Measurements from ENCODE around the gene CUBN.

The CUBN gene

DNA sequence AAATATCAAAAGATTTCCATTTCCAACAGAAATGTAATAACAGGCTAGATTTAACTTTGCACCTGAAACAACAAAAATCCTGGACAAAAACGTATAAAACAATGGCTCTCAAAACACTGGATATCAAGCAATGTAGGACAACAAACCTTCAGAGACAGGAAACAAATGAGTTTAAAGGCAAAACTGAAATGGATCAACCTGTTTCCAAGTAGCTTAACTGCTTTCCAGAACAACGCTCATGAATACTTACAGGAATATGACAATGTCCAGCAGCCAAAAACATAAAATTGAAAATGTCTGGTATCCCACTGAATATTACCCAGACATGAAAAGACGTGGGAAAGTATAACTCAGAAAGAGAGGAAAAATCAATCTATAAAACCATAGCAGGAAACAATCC lies 62.8 kb downstream of the CUBN start:
- no peak for DNase-seq

DNA sequence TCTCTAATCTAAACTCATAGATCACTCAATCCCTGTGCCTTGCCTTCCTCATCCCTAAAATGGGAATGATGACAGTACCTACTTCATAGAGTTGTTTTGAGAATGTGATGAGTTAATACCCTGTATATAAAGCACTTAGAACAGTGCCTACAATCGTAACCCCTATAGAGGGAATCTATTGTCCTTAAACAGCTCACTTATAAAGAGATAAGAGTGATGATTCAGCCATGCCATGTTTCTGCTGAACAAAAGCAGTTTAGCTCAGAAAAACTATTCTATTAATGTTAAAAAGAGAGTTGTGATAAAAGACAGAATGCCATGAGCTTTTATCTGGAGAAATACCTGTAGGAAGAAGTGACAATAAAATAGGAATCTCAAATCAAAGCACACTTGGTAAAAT lies 63.6 kb downstream of the CUBN start:
- no peak for DNase-seq

DNA sequence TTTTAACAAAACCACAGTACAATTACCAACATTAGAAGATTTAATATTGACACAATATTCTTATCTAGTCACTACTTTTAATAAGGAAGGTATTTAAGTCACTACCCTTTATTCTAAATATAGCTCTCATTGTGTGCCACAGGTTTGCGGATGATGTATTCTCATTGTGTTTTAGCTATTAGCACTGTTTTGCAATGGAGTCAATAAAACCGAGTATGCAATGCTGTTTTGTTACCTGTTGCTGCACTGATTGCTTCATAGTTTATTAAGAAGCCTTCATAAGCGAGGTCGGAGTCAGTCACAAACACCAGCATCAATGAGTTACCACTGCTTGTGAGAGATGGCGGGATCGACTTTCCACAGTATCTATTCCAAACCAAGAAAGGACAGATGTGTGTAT lies 64.3 kb downstream of the CUBN start:
- DNase-seq = no peak

DNA sequence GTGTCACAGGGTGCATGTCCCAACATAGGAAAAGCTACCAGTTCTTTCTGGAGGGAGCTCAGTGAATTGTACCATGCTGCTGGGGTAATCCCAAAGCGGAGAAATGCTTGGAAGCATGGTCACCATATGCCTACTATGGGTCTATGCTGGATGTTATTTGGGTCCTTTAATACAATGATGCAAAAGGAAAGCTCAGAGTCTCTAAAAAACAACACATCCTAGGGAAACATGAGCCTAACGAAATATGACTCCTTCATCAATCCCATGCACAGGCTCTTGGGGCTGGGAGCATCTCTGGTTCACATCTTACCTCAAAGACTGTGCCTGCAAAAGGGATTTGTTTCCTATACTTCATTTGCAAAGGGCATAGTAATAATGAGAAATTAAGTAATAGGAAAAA lies 65.2 kb downstream of the CUBN start:
- DNase-seq = no peak

DNA sequence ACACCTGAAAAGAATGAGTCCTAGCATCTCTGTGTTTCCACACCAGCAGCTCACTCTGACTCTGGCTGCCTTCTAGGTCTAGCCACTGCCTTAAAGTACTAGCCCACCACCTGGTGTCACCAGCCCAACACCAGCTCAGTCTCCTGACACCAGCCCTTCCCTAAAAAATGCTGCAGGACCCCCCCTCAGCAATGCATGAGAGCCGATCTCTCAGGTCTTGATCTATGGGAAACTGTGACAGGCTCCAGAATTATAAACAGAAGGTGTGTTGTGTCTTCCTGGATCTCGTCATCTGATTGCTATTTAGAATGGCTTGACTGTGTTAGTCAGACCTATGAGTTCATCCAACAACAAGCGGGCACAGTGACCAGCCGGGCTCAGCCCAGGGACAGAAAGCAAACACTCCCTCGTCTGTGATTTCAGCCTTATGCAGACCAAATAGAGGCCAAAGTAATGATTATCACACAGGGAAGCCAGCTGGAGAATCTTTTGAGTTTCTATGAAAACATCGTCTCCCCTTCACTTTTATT lies 66.6 kb downstream of the CUBN start:
- no peak for DNase-seq

DNA sequence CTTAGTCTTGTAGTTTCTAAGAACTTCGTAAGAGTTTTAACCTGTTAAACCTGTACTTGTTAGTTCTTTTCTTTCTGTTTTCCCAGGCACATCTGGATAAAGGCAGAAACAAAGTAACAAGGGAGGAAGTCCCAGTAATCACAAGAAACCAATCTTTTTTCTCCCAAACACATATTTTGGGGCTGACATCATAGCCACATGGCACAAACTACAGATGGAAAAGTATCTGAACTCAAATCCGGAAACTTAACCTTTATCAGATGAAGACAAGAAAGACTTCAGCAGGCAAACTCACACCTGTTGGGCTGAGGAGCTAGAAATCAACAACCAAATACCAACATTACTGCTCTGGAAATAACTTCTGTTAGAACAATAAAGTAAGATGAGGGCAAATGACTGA lies 67.1 kb downstream of the CUBN start:
- DNase-seq = no peak

DNA sequence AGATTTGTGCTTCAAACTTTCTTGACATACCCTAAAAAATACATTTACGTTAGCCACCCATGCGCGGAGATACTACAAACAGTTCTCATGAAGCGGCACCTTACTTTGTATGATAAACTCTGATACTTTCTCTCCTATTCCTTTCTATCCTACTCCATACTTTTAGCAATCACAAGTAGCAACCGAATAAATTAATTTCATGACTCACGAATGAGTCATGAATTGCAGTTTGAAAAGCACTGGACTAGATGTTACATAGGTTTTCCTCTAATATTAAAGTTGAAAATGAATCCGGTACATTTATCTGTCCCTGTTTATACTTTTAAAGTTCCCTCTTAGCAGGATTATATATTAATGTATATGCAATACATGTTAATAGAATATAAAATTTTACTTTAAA lies 67.6 kb downstream of the CUBN start:
- no peak for DNase-seq

DNA sequence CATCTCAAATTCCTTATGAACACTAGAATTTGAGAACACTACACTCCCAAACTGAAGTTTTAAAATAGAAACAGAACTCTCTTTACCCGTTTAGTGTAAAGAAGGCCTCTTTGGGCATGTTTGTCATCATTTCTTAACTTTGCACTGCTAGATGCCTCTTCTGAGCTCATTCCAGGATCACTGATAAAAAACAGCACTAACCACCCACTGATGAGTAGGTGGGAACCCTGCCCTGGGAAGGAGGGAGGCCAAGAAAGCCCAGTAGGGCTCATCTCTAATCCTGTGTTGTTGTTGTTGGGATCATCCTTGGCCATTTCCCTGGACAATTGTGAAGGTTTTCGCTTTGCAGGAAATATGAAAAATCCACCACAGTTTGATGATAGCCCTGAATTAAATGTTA lies 68.2 kb downstream of the CUBN start:
- no peak for DNase-seq

DNA sequence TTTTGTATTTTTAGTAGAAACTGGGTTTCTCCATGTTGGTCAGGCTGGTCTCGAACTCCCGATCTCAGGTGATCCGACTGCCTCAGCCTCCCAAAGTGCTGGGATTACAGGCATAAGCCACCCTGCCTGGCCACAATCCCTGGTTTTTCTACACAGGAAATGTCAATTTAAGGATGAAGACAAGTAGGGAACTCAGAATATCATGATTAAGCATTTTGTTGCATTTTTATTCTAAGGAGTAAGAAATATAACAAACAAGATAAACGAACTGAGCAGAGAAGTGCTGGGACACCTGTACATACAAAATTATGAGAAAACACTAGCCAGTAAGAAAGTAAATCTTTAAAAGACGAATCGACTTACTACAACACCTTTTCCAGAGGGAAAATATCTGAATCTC lies 69.3 kb downstream of the CUBN start:
- DNase-seq = no peak

DNA sequence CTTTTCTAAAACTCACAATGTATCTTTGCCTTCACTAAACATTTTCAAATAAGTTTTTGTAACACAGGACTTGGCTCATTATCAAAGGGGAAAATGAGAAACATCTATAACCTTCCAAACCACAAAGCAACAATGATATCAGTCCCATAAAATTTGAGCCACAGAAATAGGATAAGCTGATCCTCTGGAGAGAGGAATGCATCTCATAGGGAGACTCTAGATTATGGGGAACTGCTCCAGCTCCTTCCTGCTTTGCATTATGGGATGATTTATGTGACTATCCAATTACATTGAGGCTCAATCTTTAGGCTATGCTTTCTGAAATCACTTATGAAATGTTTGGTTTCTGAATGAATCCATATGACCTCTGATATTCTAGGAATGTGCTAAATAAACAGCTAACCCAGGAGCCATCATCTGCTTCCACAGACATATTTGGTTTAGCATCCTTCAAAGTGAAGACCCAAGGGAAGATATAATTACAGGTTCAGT lies 70.4 kb downstream of the CUBN start:
- no peak for DNase-seq

DNA sequence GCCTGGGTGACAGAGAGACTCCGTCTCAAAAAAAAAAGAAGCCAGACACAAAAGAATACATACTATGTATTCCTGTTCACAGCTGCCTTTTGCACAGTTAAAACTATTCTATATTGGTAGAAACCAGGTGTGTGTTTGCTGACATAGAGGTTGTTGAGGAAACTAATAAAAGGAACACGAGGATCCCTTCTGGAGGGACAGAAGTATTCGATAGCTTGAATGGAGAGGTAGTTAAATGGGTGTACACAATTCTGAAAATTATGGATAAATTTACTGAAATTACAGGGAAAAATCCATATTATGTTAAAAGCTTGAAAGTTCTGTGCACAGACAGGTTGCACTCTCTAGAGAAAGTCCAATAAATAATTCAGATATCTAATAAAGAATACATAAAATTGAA lies 71.5 kb downstream of the CUBN start:
- DNase-seq = no peak

DNA sequence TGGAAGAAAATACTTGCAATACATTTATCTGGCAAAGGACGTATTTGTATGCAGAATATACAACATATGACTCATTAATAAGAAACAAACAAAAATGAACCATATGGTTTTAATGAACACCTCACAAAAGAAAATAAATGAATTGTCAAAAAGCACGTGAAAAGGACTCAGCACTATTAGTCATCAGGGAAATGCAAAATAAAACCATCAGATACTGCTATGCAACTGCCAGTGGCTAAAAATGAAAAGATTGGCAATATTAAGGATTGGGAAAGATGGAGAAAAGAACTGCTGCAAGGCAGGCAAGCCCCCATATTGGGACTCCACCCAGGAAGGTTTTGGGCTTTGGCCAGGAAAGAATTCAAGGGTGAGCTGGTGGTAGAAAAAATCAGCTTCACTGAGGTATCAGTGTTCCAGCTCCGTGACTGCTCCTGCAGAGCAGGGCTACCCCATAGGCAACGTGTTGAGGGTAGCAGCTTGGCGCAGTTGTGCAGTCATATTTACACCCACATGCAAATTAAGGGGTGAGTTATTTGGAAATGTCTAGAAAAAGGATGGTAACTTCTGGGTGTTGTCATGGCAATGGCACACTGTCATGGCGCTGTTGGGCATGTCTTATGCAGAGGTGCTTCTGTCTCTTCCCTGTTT lies 72.7 kb downstream of the CUBN start:
- DNase-seq = no peak

DNA sequence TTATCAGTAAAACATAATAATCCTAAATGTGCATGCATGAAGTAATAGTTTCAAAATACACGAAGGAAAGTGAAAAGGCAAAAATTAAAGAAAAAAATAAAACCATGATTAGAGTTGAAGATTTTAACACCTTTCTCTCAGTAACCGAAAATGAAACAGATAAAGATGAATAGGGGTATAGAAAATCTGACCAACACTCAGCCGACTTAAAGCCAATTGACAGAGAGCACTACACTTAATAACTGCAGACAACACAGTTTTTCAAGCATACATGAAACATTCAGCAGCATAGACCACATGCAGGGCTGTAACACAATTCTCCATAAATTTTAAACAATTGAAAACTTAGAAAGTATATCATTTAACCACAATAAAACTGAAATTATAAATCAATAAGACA lies 76.1 kb downstream of the CUBN start:
- no peak for DNase-seq

DNA sequence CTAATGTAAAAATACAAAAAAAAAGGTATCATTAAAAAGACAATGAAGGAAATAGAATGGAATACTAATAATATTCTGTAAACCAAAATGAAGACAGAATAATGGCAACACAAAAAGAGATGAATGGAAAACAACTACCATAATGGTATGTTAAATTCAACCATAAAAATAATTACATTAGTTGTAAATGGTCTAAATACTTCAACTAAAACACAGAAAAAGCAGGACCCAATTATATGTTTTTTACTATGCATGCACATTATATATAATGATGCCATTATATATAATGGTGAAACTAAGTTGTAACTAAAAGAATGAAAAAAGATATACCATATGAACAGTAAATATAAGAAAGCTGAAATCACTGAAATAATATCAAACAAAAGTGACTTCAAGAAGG lies 76.5 kb downstream of the CUBN start:
- no peak for DNase-seq

DNA sequence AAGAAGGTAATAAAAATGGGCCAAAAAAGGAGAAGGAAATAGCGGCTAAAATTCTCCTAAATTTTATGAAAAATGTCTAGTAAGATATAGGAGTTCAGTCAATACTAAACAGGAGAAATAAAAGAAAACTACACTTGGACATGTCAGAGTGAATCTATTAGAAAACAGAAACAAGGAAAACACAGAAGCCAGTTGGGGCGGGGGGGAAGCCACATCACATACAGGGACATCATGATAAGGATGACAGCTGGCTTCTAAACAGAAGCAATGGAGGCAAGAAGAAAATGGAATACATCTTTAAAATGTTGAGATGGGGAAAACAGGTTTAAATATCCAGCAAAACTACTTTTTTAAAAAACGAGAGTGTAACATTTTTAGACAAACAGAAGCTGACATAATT lies 77.8 kb downstream of the CUBN start:
- DNase-seq = no peak

DNA sequence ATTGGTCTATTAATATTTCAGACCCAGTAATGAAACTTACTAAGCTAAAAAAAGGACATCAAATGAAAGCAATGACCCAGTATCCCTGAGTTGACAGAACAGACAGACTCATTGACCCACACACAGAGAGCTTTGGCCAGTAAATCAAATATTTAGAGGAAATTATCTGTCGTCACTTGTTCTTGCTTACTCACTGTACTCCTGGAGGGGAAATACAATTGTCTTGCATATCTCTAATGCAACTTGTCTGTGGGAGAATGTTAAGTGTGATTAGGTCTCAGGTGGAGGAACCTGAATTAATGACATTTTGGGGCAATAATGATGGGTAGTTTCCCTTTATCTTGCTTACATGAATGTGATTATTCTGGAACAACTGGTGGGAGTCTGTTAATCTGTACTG lies 80.4 kb downstream of the CUBN start:
- DNase-seq = no peak

DNA sequence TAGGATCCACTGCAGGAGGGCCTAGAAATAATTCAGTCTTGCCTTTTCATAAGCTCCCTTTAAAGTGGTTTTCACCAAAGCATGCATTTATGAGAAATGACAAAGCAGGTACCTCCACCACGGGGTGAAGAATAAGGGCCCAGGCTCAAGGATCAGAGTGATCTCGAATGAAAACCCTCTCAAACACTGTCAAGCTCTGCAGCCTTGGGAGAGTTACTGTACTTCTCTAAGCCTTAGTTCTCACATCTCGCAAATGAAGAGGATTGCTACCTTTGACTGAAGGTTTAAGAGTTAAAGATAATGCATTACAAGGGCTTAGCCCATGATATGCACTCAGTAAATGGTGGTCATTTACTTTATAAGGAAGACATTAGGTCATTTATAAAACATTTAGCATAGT lies 81.7 kb downstream of the CUBN start:
- no peak for DNase-seq

DNA sequence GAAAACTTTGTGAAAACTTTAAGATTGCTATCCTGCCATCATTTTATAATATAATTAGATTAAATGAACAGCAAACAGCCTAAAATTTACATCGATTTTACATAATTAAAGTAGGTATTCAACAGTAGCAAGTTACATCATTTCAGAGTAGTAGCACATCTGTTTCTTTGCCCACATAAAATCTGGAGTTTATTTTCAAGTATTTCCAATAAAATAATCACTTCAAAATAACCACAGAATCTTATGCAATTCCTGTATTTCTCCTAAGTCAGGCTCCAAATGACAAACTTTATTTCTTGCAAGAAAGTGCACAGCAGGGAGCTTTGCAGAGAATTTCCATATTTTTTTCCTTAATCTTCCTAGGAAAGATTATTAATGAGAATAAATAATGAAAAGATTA lies 82.6 kb downstream of the CUBN start:
- no peak for DNase-seq

DNA sequence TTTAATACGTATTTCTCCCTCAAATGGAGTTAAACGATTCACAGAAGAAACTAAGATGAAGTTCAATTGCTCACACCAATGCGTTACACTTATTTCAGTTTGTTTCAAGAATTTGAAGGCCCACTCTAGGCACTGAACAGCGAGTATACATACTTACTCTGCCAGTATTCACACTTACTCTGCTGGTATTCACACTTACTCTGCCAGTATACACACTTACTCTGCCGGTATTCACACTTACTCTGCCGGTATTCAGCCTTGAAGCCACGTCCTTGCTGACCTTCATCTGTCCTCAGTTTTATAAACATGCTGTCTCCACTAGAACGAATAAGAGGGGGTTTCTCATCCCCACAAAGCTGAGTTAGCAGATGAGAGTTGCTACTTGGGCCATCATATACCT lies 86.0 kb downstream of the CUBN start:
- DNase-seq = no peak

DNA sequence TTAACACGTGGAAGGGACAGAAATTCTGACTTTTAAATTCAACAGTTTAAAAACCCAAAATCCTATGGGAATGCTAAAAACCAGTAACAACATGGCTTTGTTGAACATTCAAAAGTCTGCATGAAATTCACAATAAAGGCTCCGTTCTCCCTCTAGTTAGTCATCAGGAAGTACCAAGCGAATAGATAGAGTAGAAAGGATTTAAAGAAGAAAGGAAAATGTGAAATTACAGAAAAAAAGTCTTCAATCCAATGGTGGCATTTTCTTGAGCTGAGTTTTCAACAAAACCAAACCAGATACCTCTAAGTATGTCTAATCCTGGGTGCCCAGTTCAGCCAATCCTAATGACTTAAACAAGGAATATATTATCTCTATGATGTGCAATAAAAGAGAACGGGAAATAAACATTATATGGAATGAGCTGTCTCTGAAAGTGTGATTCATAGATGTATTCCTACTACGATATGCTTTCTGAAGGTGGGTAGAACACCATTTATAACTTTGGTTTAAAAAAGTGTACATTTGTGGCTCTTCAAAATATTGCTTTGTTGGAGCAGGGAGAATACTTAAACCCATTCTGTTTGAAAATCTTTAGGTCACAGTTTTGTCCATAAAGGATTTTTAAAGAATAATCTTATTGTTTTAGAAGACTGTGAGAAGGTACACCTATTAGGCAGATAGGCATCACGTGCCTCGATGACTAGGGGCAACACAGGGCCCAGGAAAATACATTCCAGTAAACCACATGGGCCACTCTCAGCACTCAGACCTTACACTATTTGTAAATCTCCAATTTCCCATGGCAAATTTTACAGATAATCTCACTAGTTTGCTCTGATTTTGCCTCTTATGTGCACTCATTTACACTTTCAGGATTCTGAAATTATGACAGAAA lies 87.7 kb downstream of the CUBN start:
- no peak for DNase-seq

DNA sequence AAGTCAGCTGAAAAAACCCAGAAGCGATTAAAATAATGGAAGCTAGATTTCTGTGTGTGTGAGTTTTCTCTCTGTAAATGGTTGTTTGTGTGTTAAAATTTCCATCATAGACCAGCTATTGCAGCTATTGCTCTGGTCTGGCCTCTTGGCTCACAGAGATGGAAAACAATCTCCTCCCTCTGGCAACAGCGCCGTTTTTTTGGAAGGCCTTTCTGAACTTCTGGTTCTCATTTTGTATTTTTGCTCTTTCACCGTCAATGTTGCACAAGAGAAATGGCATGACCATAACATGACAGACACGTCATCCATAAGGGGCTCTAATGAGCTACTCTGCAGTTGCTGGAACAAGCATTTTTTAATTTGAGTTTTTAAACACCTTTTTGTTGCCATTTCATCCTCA lies 91.0 kb downstream of the CUBN start:
- peak; percentile 63 for DNase-seq

DNA sequence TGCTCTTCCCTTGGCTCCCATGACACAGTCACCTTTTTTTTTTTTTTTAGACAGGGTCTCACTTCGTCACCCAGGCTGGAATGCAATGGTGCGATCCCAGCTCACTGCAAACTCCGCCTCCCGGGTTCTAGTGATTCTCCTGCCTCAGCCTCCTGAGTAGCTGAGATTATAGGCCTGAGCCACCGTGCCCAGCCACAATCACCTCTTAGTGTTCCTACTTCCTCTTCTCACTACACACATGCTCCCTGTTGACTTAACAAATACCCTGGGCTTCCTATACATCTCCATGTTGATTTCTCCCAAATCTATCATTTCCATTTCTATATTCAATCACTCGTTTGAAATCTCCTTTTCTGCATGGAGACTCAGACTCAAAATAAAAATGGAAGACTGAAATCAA lies 91.7 kb downstream of the CUBN start:
- DNase-seq = peak; percentile 51

DNA sequence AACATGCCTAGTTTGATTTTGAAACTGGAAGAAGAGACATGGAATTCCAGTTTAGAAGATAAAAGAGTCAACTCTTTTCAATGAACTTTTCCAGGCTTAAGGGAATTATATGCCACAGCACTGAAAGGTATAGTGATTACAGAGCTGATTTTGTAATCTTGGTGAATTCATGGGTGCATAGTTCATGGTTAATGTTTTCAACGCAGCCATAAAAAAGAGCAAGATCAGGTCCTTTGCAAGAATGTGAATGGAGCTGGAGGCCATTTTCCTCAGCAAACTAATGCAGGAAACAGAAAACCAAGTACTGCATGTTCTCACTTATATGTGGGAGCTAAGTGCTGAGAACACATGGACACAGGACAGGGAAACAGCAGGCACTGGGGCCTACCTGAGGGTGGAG lies 94.2 kb downstream of the CUBN start:
- DNase-seq = no peak

DNA sequence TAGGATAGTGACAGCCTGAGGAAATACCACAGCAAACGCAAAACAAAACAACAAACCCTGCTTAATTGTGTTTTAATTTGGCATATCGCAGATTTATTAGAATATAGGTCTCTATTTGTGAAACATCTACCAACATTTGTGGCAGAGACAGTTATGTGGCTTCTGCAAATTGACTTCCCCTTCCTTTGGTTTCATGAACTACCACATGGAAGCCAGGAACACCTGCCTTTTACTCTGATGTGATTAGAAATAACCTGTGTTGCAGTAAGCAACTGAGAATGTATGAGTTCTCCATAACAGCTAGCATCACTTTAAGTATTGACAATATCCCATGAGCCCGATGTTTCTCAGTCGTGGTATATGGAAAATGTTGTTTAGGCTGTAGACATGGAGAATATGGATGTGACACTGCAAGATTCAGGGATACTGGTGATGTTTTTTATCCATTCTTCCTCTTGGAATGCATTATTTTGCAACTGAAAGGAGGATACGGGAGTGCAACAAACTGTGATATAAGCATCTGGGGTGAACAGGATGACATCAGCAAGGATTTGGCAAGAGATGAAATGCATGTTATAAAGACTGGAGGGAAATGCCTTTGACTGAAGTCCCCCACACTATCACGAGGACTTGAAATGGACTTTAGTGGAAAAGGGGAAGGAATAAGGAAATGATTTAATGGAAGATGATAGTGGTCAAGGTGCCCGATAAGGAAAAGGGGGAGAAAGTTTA lies 95.9 kb downstream of the CUBN start:
- peak; percentile 50 for DNase-seq
